Stimulated activated CD4-positive, alpha-beta T cell treated with anti-CD3 and anti-CD28 coated beads, Interleukin-1b, Interleukin-23, amount 100 ng/mL, for 4 hours (primary cell): Measurements from ENCODE around the gene RAPGEF3.

Experiments used
- DNase-seq, 2 donors: peaks; one replicate each; pipeline ENCODE4 v3.0.0-alpha.2; 2020; ENCODE audit warnings: low read depth in 2 of 2

RAPGEF3 gene

DNA sequence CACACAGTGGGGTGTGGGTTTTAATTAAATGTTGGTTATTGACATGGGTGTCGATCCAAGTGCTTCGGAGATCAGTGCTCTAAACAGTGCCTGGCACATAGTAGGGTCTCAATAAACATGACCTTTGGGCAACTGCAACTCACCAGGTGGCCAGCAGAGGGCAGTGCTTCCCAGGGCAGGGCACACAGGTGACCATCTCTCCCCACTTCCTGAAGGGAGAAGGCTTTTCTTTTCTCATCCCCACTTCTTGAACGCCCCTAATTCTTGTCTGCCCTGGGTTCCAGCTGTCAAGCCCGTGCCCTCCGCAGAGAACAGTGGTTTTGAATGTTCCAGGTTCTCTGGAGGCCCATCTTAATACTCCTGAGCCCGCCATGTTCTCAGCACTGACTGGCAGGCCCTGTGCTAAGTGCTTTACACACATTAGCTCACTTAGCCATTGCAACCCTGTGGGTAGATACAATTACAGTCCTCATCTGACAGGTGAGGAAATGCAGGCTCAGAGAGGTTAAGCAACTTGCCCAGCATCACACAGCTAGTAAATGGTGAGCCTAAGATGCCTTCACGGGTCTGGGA, 16.3 kb downstream of the RAPGEF3 start:
- DNase-seq: peak; percentile 73

DNA sequence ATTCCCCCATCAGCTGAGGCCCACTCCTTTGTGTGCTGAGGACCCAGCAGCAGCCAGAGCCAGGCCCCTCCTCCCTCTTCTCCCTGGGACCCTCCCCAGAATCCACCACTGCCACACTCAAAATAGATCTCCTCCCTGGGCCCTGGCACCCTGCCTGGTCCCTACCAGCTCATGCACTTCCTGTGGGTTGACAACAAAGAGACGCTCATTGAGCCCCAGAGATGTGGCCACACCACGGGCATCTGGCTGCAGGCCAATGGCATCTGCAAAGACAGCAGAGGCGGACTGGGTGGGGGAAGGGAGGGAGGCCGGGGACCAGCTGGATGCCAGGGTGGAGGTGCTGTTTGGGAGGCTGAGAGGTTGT, 17.4 kb downstream of the RAPGEF3 start:
- DNase-seq: peak; percentile 19 to 23

DNA sequence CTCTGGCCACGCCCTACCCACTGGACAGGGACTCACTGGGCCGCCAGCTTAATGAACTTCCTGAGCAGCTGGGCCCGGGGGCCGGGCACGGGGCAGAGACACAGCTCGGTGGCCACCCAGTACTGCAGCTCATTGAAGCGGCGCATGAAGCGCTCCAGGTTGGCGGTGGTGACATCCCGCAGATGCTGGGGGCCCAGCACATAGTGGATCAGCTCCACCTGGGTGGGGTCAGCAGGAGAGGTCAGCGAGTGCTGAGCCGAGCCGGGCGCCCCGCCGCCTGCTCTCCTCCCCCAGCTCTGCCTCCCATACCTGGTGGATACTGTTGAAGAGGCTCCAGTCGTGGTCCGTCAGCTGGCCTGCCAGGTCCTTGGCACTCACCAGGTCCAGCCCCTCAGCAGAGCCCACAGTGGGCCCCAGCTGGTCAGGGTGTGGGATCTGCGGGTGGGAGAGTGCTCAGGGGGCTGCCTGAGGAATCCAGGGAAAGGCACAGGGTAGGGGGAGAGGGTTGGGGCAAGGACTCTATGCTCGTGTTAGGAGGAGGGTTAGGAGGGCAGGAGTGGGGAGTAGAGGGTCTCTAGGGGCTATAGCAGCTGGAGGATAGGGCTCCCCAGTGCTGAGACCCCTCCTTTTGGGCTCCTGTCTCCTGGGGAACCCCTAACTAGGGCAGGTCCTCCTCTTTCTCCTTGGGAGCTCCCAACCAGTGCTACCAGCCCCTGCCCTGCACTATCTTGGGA, 17.9 kb downstream of the RAPGEF3 start:
- DNase-seq: no peak

DNA sequence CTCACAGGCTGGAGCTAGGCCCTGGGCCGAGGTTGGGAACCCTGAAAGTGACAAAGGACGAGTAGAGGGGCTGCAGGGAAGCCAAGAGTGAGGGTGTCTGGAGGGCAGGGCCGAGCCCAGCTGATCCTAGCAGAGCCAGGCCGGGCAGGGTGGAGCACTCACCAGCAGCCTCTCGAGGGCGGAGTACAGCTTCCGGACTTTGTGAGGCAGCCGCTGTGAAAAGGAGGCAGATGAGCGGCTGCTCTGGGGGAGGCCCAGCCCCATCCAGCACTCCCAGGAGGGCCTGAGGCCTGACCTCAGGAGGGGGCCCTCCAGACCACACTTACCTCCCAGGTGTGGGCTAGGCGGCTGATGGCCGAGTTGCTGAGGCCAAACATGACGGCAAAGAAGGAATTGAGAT, 18.7 kb downstream of the RAPGEF3 start:
- no peak for DNase-seq

DNA sequence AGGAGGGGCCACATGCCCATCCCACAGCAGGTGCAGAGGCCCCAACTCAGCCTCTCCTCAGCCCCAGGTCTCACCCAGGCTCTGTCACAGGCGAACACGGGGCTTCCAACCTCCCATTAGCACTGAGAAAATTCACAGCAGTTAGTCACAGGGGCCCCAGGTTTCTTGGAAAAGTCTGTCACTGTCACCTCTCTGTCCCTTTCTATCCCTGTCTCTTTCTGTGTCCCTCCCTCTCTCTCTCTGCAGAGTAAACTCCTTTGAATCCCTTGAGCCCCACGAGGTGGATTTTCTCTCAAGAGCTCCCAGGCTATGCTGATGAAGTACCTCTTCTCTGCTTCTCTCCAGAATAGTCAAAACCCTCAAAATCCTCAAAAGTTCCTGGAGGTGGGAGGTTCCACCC, 19.4 kb downstream of the RAPGEF3 start:
- DNase-seq: no peak

DNA sequence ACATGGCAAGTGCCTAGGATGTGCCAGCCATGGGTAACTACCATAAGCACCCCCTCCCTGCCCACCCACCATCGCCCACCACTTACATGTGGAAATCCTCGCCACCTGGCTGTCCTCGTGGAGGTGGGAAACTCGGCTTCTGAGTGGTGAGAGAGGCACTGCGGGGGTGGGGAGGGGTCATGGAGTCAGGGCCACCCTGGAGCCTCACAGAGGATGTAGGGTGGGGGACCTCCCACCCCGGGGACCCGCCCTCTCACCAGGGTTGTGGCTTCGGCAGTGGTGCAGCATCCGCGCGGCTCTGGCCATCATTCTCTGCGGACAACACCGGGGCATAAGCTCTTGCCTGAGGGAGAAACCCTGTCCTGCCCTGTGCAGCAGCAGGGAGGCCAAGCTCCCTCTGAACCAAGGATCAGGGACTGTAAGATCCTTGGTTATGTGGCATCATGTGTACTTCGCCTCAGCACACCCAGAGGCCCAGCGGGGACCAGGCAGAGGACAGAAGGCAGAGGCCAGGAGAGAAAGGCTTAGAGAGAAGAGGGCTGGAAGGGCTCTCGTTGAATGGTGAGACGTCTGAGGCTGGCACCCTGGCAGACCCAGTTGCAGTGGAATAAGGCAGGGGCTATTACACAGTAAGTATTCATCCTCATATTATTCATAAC, 20.6 kb downstream of the RAPGEF3 start:
- no peak for DNase-seq

DNA sequence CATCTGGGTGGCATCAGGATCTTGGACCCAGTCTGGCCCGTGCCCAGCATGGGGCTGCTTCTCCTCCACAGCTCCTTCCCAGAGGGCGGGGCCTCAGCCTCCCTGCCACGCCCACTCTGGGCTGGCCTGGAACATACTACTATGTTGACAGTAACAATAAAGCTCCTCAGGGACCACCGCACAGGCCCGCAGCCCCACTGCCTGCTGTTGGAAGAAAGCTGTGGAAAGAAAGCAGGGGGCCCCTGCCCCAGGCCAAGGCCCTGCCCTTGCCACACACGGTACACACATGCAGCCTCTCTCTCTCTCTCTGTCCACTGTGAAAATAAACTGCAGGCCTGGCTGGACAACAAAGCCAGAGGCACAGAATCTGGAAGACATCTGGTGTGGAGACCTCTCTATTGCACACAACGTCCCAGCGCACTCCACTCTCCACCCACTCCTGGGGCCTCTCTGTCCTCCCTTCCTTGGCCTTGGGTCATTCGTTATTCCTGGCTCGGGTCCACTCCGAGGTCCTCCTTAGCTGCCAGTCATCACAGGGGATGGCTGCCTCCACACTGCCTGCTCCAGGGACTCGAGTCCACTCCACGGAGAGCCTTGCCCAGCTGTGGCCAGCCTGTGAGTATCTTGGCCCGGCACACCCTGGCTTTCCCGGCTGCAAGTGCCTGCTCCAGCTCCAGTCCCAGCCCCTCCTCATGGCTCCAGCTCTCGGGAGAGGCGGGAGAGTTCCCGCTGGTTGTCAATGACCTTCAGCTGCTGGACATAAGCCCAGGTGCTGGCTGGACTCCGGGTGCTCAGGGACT, 21.6 kb downstream of the RAPGEF3 start:
- no peak for DNase-seq

DNA sequence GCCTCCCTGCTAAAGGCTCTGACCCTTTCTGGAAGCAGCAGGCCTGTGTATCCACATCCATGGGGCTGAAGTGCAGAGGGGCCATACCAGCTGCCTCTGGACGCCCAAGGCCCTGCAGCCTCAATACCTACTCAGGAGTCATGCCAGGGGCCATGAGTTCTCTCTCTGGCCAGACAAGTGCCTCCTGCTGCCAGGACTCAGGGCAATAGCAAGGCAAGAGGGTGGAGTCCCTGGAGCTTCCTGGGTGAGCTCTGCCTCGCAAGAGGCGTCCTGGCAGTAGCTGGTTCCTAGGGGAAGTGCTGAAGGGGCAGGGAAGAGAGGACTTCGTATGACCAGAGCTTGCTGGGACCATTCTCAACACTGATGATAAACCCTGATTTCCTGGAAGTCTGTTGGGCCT, 22.5 kb downstream of the RAPGEF3 start:
- DNase-seq: no peak

DNA sequence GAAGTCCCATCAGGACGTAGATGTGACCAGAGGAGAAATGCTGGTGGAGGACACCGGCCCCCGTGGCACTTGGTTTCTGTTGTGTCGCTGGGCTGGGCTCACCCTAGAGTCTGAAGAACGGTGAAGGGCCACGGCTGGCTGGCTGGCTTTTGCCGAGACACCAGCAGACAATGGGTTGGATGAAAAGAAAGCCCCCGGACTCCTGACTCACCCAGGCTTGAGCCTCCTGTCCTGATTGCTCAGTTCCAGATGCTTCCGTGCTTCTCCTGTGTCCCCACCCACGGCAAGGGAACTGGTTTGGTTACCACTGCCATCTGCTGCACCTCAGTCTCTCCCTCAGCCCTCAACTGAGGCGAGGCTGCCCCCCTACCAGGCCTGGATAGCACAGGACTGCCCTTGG, 23.0 kb downstream of the RAPGEF3 start:
- no peak for DNase-seq

DNA sequence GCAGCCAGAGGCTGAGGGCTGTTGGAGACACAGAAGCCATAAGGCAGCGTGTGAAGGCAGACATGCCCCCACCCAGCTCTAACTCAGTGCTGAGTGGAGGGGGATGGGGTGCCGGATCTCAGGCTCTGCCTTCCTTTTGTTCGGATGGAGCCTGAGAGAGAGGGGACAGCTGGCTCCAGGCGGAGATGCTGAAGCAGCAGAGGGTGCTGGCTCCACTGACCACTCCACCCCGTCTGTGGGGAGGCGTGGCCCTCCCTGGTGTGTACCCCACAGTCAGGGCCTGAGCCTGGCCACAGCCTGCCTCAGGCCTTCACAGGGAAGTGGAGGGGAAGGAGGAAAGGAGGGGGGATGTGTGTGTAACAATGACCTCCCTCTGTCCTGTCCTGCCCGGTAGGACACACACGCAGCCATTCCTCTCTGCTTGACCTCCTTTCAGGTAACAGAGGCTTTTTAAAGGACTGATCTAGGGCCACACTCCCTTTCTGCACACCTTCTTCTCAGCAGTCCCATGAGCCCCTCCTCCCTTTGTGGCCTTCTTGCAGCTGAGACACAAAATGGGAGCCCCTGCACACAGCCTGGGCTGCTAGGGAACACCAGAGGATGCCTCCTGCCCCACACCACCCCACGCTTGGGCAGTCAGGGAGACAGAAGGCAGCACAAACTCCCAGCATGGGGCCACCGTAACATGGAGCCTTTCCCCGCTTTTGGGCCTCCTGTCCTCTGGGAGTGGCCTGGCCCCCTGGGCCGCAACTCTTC, 23.8 kb downstream of the RAPGEF3 start:
- DNase-seq: no peak

DNA sequence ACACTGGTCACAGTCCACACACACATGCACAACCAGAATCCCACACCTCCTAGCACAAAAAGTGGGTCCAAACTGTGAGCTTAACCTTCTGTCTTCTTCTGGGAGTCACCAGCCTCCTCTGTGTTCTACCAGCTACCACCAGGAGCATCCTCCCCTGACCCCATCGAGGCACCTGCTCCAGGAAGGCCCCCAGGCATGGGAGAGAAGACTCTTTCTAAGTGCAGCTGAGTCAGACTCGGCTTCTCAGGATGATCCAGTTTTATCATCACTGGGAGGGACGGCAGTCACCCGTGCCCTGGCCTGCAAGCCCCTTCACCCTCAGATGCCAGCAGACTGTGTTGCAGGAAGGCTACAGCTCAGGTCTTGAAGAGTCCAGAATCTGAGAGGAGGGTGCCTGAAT, 25.5 kb downstream of the RAPGEF3 start:
- DNase-seq: no peak

DNA sequence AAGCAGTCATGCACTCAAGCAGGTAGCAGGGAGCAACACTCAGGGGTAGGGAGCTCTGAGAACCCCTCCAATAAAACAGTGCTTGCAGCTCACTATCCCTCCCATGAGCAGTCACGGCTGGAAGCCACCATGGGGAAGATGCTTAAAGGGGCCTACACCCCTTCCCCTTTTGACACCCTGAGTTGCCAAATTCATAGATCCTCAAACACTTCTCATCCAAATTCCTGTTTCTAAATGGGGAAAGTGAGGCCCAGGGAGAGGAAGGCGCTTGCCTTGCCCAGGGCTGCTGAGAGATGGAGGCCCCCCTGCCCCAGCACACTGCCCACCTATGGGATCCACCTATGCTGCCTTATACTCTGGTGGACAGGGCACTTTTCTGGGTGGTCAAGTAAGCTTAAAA, 26.2 kb downstream of the RAPGEF3 start:
- DNase-seq: no peak

DNA sequence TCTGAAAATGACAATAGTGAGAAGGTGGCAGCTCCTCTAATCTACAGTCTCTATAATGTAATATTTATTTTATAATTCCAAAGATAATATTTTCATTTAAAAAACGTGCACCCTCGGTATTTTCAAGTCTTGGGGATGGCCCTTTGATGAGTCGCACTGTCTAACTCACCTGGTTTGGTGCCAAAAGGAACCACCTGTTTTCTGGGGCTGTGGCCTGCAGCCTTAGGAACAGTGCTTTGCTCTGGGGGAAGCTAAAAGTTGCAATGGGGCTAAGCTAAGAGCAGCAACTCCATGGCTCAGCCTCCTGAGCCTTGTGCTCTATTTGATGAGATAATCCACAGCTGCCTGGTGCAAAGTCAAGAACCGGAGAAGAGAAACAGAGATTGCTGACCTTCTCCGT, 27.0 kb downstream of the RAPGEF3 start:
- DNase-seq: no peak

DNA sequence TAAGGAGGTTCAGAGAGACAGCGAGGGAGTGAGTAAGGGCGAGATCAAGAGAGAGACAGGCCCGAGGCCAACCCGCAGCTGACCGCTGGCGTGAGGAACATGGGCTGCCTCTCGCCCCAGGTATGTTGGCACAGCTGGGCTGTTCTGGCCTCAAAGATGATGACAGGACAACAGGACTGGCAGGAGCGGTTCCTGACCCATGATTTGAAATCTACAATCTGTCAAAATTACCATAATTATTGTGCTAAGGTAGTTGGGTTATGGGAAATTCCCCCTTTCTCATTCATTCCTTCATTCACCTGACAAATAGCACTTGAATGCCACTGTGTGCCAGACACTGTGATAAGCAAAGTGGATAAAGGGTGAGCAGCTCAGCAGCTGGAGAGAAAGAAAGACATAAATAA, 28.3 kb downstream of the RAPGEF3 start:
- no peak for DNase-seq

DNA sequence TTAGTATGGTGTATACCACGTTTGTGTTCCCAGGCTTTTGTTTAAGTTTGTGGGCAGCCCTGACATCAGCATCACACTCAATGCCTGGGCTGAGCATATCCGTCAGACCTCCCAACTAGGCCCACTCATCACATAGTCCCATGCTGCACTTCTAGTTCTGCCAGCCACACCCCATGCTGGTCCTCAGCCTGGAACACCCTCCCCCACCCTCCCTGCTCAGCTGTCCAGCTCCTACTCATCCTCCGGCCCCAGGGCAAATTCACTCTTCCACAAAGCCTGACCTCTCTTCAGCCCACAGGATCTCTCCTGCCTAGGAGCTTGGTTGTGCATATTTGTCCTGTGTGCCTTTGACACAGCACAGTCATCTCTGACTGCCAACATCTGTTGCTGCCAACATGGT, 29.4 kb downstream of the RAPGEF3 start:
- no peak for DNase-seq

DNA sequence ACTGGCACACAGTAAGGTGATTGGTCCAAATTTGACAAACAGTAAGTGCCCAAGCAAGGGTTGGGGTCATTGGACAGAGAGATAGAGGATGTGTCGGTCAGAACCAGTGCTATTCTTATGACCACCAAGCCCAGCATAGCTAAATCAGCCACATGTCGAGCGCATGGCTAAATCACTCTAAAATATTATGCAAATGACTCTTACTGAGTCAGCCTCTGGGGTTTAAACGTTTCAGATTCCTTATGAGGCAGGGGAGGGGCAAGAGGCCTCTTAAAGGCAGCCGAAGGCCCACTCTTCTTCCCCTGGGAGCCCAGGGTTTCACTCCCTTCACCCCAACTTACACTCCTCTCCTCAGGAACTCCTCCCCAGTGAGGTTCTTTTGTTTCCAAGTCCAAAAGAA, 32.8 kb downstream of the RAPGEF3 start:
- DNase-seq: no peak

DNA sequence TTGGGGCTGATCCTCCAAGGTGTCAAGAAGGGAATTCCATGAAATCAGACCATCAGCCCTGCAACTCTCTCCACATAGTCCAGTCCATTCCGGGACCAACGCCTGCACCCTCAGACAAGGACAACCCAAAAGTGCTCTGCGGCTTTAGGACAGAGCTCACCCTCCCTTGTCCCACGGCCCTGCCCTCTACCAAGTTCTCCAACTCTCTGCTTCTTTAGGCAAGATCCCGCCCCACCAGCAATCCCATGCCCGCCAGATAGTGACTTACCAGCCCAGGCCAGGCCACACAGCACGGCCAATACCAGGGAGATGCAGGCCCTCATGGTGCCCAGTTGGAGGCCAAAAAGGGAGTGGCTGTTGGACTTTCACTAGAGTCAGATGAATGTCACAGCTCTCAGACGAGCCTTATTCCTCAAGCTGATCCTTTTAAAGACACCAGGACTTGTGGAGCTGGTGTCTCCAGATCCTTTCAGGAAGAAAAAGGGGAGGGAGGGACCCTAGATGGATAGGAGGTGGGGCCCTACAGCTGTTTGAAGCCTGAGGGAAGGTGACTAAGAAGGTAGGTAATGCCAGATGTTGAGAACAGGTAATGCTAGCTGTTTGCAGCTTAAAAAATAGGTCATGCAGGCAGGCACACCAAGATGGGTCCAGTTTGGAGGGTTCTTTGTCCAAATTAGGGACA, 33.4 kb downstream of the RAPGEF3 start, which contains the start of gene ENDOU:
Gene ENDOU (minus strand): TSS at position 400 of the 682 bp plus-strand sequence. CDS start 77 bp downstream, at position 323.
- no peak for DNase-seq

DNA sequence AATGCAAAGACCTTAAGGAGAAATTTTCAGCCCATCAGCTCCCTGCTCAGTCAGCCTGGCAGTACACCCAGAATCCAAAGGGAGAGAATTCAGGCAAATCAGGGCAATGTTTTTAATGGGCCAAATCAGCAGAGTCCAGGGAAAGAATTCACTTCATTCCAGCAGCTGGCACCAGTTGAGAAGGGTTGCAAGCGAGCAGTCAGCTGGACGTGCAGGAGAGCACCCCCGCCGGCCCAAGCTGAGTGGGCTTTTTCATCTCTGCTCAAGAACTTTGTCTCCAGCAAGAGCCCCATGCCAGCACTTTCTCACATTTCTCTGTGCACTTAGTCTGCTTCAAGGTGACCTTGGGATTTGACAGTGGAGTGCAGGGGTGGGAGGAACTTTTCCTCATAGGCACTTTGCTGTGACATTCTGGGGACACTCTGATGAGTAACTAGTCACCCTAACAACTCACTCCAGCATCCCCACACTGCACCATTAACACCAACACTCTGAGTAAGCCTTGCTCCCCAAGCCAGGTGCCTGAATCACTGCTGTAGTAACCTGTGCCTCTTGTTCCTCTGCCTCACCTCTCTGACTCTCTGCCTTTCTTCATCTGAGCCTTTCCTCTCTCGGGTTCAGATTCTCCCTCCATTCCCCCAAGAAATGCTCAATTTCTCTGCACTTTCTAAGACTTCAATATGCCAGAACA, 35.6 kb downstream of the RAPGEF3 start:
- no peak for DNase-seq

DNA sequence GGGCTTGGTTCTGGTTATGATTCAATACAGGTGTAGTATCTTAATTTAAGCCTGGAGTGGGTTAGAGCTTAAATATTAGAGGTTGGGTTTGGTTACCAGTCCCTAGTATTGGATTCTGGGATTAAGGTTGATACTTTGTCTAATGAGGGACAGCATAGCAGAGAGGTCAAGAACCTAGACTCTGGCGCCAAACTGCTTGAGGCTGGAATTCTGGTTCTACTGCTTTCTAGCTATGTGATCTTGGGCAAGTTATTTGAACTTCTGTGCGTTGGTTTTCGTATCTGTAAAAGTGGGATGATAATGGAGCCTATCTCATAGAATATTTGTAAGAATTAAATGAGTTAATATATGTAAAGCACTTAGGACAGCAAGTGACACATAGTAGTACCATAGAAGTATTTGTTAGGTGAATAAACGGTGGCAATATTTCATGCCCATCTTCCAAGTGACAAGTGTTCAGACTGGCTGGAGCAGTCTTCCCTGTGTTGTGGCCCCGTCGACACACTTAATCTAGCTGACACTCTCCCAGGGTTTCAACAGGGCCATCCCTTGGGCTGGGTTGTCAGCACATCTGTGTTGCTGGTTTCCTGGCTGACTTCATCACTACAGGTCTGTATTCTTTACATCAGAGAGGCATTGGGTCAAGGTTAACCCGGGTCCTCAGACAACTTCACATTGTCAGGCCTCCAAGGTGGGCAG, 36.4 kb downstream of the RAPGEF3 start:
- DNase-seq: no peak

DNA sequence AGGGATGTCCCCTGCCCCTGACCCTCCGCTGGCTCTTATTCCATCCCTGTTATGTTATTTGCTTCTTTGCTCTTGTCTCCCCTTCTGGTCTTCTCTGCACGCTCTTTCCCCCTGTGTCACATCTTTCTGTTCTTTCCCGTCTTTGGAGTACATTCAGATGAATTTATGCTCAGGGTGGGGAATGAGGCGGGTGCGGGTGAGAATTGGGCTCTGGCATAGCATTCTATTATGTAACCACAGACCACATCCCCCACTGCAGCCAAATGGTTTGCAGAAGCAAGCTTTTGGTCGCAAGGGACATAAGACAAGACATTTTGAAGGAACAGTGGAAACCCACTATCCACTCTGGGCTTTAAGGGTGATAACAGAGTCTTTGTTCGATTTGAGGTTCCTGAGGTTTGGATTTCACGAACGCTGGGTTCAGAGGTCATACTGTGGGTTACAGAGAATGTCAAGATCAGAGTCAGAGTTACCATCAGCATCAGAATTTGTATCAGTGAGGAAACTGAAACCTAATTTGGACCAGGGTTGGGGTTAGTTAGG, 37.2 kb downstream of the RAPGEF3 start:
- no peak for DNase-seq
